SK-N-SH treated with all-trans-retinoic acid at 6 μM for 48 hours (cell line): ENCODE results near the gene SLC25A25.
"Not testable (repeated sequence)": the region's sequence is repeated elsewhere in the genome, so short reads cannot be mapped to it uniquely, and the experiment has no call there.

Source experiments
- PATZ1 ChIP-seq: fragments of 250-450 bp; sonication (Bioruptor Pico); IDR thresholded peaks from 2 replicates; pipeline ENCODE4 v1.8.0; 2020; ENCODE audit warnings: mild to moderate bottlenecking, moderate library complexity, borderline replicate concordance
- PPARA ChIP-seq: fragments of 250-450 bp; sonication (Bioruptor Pico); IDR thresholded peaks from 2 replicates; pipeline ENCODE4 v1.5.0; 2020; ENCODE audit warnings: mild to moderate bottlenecking, borderline replicate concordance
- RARB ChIP-seq: fragments of 250-450 bp; sonication (Bioruptor Pico); IDR thresholded peaks from 2 replicates; pipeline ENCODE4 v1.8.0; 2021; ENCODE audit warnings: mild to moderate bottlenecking, moderate library complexity
- TCF4 ChIP-seq: fragments of 250-450 bp; sonication (Bioruptor Pico); IDR thresholded peaks from 2 replicates; pipeline ENCODE4 v1.8.0; 2021; ENCODE audit warnings: mild to moderate bottlenecking, moderate library complexity, borderline replicate concordance
- TOX ChIP-seq: fragments of 250-450 bp; sonication (Bioruptor Pico); IDR thresholded peaks from 2 replicates; pipeline ENCODE4 v1.8.0; 2021; ENCODE audit warnings: mild to moderate bottlenecking, moderate library complexity, borderline replicate concordance
- ZC3H10 ChIP-seq: fragments of 250-450 bp; sonication (Bioruptor Pico); IDR thresholded peaks from 2 replicates; pipeline ENCODE4 v1.5.1; 2021; ENCODE audit warnings: mild to moderate bottlenecking, moderate library complexity

- TF ChIP-seq RARB (CRISPR knock-in tag); PATZ1 (CRISPR knock-in tag); ZC3H10 (CRISPR knock-in tag); TCF4 (CRISPR knock-in tag); PPARA; TOX: not testable (repeated sequence)
Measured at GRCh38 chr9:128135561-128135960, 67.5 kb downstream of the SLC25A25 start.
